GM18511 (cell line): ENCODE results near the gene TRAF4.

ENCODE experiments used
- ATAC-seq: cut with Tn5 transposase; IDR thresholded peaks from one replicate; pipeline ENCODE4 v1.9.1; 2021; ENCODE audit warnings: mild to moderate bottlenecking, moderate library complexity; ENCODE audit not compliant: unreplicated experiment

Gene TRAF4

GRCh38 chr17:28745786-28746411 lies 2.1 kb downstream of the TRAF4 start:
- no peak for ATAC-seq

- no peak for ATAC-seq
Observed at GRCh38 chr17:28746611-28747050, 2.8 kb downstream of the TRAF4 start.

- ATAC-seq, result no peak
Observed at GRCh38 chr17:28747051-28747691, 3.4 kb downstream of the TRAF4 start.

GRCh38 chr17:28747801-28748750 lies 4.3 kb downstream of the TRAF4 start:
- no peak for ATAC-seq

GRCh38 chr17:28748852-28749515 lies 5.2 kb downstream of the TRAF4 start:
- no peak for ATAC-seq

GRCh38 chr17:28749516-28750177 lies 5.8 kb downstream of the TRAF4 start:
- ATAC-seq, result no peak

GRCh38 chr17:28750178-28751047 lies 6.6 kb downstream of the TRAF4 start:
- ATAC-seq, result peak; percentile 79

- no peak for ATAC-seq
Observed at GRCh38 chr17:28751600-28752366, 8.0 kb downstream of the TRAF4 start.

- no peak for ATAC-seq
Observed at GRCh38 chr17:28755486-28755885, 11.7 kb downstream of the TRAF4 start.

- no peak for ATAC-seq
Observed at GRCh38 chr17:28756049-28756804, 12.4 kb downstream of the TRAF4 start.

- ATAC-seq, result no peak
Observed at GRCh38 chr17:28758411-28759121, 14.8 kb downstream of the TRAF4 start.

GRCh38 chr17:28759256-28759865 lies 15.6 kb downstream of the TRAF4 start:
- ATAC-seq, result no peak

- no peak for ATAC-seq
Observed at GRCh38 chr17:28760601-28761562, 17.1 kb downstream of the TRAF4 start.

- no peak for ATAC-seq
Observed at GRCh38 chr17:28763137-28763799, 19.5 kb downstream of the TRAF4 start.

- no peak for ATAC-seq
Observed at GRCh38 chr17:28763804-28764266, 20.0 kb downstream of the TRAF4 start.
